HEK293 (cell line): ENCODE measurements around the gene RPS14.

Experiments
- EGR2 ChIP-seq: fragments of 450-650 bp; formaldehyde crosslinking; IDR thresholded peaks from 2 replicates; pipeline ENCODE4 v1.5.1; 2016; ENCODE audit warnings: low read depth, missing biosample characterization, missing genetic modification characterization
- HIC1 ChIP-seq: fragments of 450-650 bp; formaldehyde crosslinking; IDR thresholded peaks from 2 replicates; pipeline ENCODE4 v1.5.1; 2016; ENCODE audit warnings: missing biosample characterization, missing genetic modification characterization
- KLF8 ChIP-seq: fragments of 450-650 bp; formaldehyde crosslinking; IDR thresholded peaks from 2 replicates; pipeline ENCODE4 v1.5.1; 2016; ENCODE audit warnings: missing biosample characterization, missing genetic modification characterization
- KLF9 ChIP-seq: fragments of 450-650 bp; formaldehyde crosslinking; IDR thresholded peaks from 2 replicates; pipeline ENCODE4 v1.5.1; 2016; ENCODE audit warnings: missing biosample characterization, missing genetic modification characterization, low read depth
- SP3 ChIP-seq: fragments of 450-650 bp; formaldehyde crosslinking; IDR thresholded peaks from 2 replicates; pipeline ENCODE4 v1.5.1; 2016; ENCODE audit warnings: missing biosample characterization, missing genetic modification characterization
- ZBTB26 ChIP-seq: fragments of 450-650 bp; formaldehyde crosslinking; optimal IDR thresholded peaks from 2 replicates; pipeline ENCODE3; 2016; ENCODE audit warnings: missing biosample characterization, mild to moderate bottlenecking, missing genetic modification characterization
- ZBTB8A ChIP-seq: fragments of 450-650 bp; formaldehyde crosslinking; IDR thresholded peaks from 2 replicates; pipeline ENCODE4 v1.5.1; 2016; ENCODE audit warnings: missing biosample characterization, missing genetic modification characterization
- ZFHX2 ChIP-seq: fragments of 450-650 bp; formaldehyde crosslinking; conservative IDR thresholded peaks from 2 replicates; pipeline ENCODE4 v1.5.1; 2016; ENCODE audit warnings: missing biosample characterization, missing genetic modification characterization
- ZIC2 ChIP-seq: fragments of 450-650 bp; formaldehyde crosslinking; IDR thresholded peaks from 2 replicates; pipeline ENCODE4 v1.5.1; 2016; ENCODE audit warnings: missing biosample characterization, missing genetic modification characterization
- ZNF248 ChIP-seq: fragments of 450-650 bp; formaldehyde crosslinking; IDR thresholded peaks from 2 replicates; pipeline ENCODE4 v1.5.1; 2017; ENCODE audit warnings: missing biosample characterization, missing genetic modification characterization
- ZNF404 ChIP-seq: fragments of 450-650 bp; formaldehyde crosslinking; IDR thresholded peaks from 2 replicates; pipeline ENCODE4 v1.5.1; 2017; ENCODE audit warnings: missing biosample characterization, missing genetic modification characterization
- ZNF654 ChIP-seq: fragments of 450-650 bp; formaldehyde crosslinking; IDR thresholded peaks from 2 replicates; pipeline ENCODE4 v1.5.1; 2016; ENCODE audit warnings: low read depth, missing biosample characterization, missing genetic modification characterization
- ZNF664 ChIP-seq: fragments of 450-650 bp; formaldehyde crosslinking; IDR thresholded peaks from 2 replicates; pipeline ENCODE4 v1.5.1; 2016; ENCODE audit warnings: missing biosample characterization, missing genetic modification characterization
- ZNF76 ChIP-seq: fragments of 450-650 bp; formaldehyde crosslinking; IDR thresholded peaks from 2 replicates; pipeline ENCODE4; 2016; ENCODE audit warnings: low read depth, missing biosample characterization, missing genetic modification characterization, borderline replicate concordance
- ZNF785 ChIP-seq: fragments of 450-650 bp; formaldehyde crosslinking; IDR thresholded peaks from 2 replicates; pipeline ENCODE4 v1.5.1; 2016; ENCODE audit warnings: missing biosample characterization, missing genetic modification characterization
- ZNF830 ChIP-seq: fragments of 450-650 bp; IDR thresholded peaks from 2 replicates; pipeline ENCODE4 v1.5.0; 2018; ENCODE audit warnings: missing biosample characterization, missing genetic modification characterization, low read depth, mild to moderate bottlenecking, moderate library complexity
- ZXDB ChIP-seq: fragments of 450-650 bp; formaldehyde crosslinking; IDR thresholded peaks from 2 replicates; pipeline ENCODE4 v1.5.1; 2016; ENCODE audit warnings: missing biosample characterization, missing genetic modification characterization
- TF ChIP-seq, protein P1 (sequence below): fragments of 450-650 bp; formaldehyde crosslinking; IDR thresholded peaks from 2 replicates; pipeline ENCODE4 v1.5.1; 2016; ENCODE audit warnings: missing biosample characterization, missing genetic modification characterization
- TF ChIP-seq, protein P2 (sequence below): fragments of 450-650 bp; formaldehyde crosslinking; IDR thresholded peaks from 2 replicates; pipeline ENCODE4 v1.5.1; 2016; ENCODE audit warnings: missing biosample characterization, missing genetic modification characterization
- TF ChIP-seq, protein P3 (sequence below): fragments of 450-650 bp; formaldehyde crosslinking; IDR thresholded peaks from 2 replicates; pipeline ENCODE4 v1.5.1; 2016; ENCODE audit warnings: missing biosample characterization, missing genetic modification characterization

The RPS14 gene

DNA sequence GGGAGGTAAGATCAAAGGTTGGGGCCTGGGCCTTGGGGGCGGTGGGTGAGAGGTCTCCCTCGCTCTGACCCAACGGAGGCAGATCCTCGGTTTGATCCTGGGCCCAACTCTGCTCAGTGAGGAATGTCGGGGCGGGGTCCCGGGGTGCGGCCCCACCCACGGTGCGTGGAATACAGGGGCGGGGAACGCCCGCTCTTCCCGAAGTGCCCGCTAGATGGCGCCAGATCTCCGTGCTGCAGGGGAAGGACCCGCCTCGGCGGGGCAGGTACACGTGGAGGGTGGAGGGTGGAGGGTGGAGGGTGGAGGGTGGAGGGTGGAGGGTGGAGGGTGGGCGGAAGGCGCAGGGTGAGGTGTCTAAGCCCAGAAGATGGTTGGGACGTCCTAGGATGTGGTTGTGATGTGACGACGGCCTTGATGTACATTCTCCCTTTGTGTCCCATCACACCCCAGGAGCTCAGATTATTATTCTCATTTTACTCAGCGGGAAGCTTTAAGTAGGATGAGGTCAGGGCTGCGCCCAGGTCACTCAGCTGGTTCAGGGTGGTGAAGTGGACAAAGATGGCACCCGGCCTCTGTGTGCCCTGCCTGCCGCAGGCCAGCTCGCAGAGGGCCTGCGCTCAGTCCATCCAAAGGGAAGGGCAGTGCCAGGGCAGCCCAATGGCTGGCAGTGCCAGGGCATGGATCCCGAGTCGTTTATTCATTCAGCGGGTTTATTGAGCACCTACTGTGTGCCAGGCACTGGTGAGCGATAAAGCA is 9.4 kb upstream of the RPS14 start (continued):
- TF ChIP-seq, protein P1, sequence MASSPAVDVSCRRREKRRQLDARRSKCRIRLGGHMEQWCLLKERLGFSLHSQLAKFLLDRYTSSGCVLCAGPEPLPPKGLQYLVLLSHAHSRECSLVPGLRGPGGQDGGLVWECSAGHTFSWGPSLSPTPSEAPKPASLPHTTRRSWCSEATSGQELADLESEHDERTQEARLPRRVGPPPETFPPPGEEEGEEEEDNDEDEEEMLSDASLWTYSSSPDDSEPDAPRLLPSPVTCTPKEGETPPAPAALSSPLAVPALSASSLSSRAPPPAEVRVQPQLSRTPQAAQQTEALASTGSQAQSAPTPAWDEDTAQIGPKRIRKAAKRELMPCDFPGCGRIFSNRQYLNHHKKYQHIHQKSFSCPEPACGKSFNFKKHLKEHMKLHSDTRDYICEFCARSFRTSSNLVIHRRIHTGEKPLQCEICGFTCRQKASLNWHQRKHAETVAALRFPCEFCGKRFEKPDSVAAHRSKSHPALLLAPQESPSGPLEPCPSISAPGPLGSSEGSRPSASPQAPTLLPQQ (tag by site-specific recombination) = 0 out of 2 replicates have a peak, but pooled peaks have one; percentile 31
- TF ChIP-seq ZIC2 (tag by site-specific recombination) (peak; percentile 24; the same call in 1 of the 2 replicates), SP3 (tag by site-specific recombination) (peak; percentile 57; the same call in 1 of the 2 replicates), KLF8 (peak; percentile 89), ZNF404 (tag by site-specific recombination) (no peak), ZNF76 (tag by site-specific recombination) (0 out of 2 replicates have a peak, but pooled peaks have one; percentile 8), ZNF654 (tag by site-specific recombination) (peak; percentile 59), KLF9 (peak; percentile 79), ZBTB8A (tag by site-specific recombination) (peak; percentile 50), ZBTB26 (tag by site-specific recombination) (peak; percentile 8), ZNF830 (no peak), HIC1 (tag by site-specific recombination) (peak; percentile 99), ZNF664 (tag by site-specific recombination) (peak; percentile 96), ZNF785 (tag by site-specific recombination) (no peak), EGR2 (tag by site-specific recombination) (peak; percentile 79), ZFHX2 (tag by site-specific recombination) (peak; percentile 86), ZNF248 (tag by site-specific recombination) (no peak), ZXDB (tag by site-specific recombination) (0 out of 2 replicates have a peak, but pooled peaks have one; percentile 21)
- TF ChIP-seq, protein P2, sequence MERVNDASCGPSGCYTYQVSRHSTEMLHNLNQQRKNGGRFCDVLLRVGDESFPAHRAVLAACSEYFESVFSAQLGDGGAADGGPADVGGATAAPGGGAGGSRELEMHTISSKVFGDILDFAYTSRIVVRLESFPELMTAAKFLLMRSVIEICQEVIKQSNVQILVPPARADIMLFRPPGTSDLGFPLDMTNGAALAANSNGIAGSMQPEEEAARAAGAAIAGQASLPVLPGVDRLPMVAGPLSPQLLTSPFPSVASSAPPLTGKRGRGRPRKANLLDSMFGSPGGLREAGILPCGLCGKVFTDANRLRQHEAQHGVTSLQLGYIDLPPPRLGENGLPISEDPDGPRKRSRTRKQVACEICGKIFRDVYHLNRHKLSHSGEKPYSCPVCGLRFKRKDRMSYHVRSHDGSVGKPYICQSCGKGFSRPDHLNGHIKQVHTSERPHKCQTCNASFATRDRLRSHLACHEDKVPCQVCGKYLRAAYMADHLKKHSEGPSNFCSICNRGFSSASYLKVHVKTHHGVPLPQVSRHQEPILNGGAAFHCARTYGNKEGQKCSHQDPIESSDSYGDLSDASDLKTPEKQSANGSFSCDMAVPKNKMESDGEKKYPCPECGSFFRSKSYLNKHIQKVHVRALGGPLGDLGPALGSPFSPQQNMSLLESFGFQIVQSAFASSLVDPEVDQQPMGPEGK (tag by site-specific recombination) = peak; percentile 93
- TF ChIP-seq, protein P3, sequence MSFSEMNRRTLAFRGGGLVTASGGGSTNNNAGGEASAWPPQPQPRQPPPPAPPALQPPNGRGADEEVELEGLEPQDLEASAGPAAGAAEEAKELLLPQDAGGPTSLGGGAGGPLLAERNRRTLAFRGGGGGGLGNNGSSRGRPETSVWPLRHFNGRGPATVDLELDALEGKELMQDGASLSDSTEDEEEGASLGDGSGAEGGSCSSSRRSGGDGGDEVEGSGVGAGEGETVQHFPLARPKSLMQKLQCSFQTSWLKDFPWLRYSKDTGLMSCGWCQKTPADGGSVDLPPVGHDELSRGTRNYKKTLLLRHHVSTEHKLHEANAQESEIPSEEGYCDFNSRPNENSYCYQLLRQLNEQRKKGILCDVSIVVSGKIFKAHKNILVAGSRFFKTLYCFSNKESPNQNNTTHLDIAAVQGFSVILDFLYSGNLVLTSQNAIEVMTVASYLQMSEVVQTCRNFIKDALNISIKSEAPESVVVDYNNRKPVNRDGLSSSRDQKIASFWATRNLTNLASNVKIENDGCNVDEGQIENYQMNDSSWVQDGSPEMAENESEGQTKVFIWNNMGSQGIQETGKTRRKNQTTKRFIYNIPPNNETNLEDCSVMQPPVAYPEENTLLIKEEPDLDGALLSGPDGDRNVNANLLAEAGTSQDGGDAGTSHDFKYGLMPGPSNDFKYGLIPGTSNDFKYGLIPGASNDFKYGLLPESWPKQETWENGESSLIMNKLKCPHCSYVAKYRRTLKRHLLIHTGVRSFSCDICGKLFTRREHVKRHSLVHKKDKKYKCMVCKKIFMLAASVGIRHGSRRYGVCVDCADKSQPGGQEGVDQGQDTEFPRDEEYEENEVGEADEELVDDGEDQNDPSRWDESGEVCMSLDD (tag by site-specific recombination) = peak; percentile 63; the same call in 1 of the 2 replicates
